GM10248 (cell line): ENCODE measurements around the gene ARHGAP26.

ENCODE experiments used
- CTCF ChIA-PET: fragments of 300-600 bp; sonication (Branson Sonifier 250); formaldehyde crosslinking; extraction: SDS; loops from one replicate; lab custom pipeline; 2021; ENCODE audit warnings: antibody characterized with exemption; lab: Yijun Ruan, JAX
- POLR2A ChIA-PET: fragments of 350-650 bp; sonication (Branson Sonifier 250); formaldehyde crosslinking; extraction: SDS; loops from one replicate; lab custom pipeline; 2020; ENCODE audit warnings: antibody characterized with exemption; lab: Yijun Ruan, JAX
- DNase-seq: peaks from one replicate; pipeline ENCODE4 v3.0.0; 2012; ENCODE audit errors: extremely low spot score
- CTCF ChIP-seq: IDR thresholded peaks from 2 replicates; pipeline ENCODE4 v1.5.1; 2012; ENCODE audit warnings: mild to moderate bottlenecking, low read depth; ENCODE audit errors: extremely low read depth, missing control alignments, control extremely low read depth

The ARHGAP26 gene

GRCh38 chr5:143275512-143276363 is 505.6 kb downstream of the ARHGAP26 start:
- ChIA-PET POLR2A (interaction anchor here (0.6 kb wide), 1 partner anchor 150 kb away, joined by 4 read pairs; no protein-coding TSS in a partner anchor), CTCF (no interaction called here)
- no peak for TF ChIP-seq CTCF
- no peak for DNase-seq

GRCh38 chr5:143277536-143277935 is 507.4 kb downstream of the ARHGAP26 start:
- ChIA-PET CTCF (no interaction called here), POLR2A (no interaction called here)
- no peak for TF ChIP-seq CTCF
- DNase-seq: no peak
